GM12865 (cell line): ENCODE measurements around the gene PLXDC2.

ENCODE experiments used
- DNase-seq: peaks from one replicate; pipeline ENCODE4 v3.0.0; 2010; ENCODE audit warnings: low read depth
- H3K4me3 ChIP-seq: 2 replicates; pipeline ENCODE4 v1.5.1; 2011; ENCODE audit warnings: mild to moderate bottlenecking, low read depth, low read length, control low read depth
- CTCF ChIP-seq: IDR thresholded peaks from 2 replicates; pipeline ENCODE4 v1.5.1; 2011; ENCODE audit warnings: low read length, control low read depth, low read depth, inconsistent platforms; ENCODE audit not compliant: insufficient read depth; ENCODE audit errors: missing control alignments

PLXDC2 gene

DNA sequence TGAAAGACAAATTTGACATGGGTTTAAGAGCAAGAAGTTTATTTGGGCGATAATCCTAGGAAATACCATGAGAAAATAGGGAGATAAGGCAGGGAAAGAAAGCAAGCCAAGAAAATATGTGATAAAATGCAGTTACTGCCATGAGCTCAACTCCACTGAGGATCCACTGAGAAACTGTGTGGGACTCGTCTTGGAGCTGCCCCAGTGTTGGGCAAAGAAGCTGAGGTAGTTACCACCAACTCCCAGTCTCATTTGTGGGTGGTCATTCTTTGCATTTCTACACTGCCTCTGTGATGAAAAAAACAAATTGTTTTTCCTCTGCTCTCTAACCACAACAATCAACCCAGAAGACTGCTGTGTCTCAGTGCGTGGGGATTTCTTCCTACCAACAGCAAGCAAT is 498.2 kb downstream of the PLXDC2 start:
- DNase-seq: no peak
- TF ChIP-seq CTCF: no peak
- H3K4me3 ChIP-seq: no peak overlapping the region

DNA sequence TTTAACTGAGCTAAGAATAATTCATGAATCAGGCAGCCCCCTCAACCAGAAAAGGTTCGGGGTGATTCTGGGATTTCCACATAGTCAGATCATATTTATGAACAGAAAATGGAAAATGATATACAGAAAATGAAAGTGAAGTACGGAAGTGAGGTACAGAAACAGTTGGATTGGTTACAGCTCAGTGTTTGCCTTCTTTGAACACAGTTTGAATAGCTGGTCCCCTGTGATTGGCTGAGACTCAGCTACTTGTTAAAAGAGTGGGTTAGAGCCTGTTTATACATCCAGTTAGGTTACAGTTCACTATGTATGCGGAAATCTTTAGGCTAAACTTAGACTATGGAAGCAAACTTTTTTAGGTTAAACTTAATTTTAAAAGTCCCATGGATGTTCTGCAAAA is 511.7 kb downstream of the PLXDC2 start:
- no peak for DNase-seq
- no peak for TF ChIP-seq CTCF
- H3K4me3 ChIP-seq: no peak overlapping the region

DNA sequence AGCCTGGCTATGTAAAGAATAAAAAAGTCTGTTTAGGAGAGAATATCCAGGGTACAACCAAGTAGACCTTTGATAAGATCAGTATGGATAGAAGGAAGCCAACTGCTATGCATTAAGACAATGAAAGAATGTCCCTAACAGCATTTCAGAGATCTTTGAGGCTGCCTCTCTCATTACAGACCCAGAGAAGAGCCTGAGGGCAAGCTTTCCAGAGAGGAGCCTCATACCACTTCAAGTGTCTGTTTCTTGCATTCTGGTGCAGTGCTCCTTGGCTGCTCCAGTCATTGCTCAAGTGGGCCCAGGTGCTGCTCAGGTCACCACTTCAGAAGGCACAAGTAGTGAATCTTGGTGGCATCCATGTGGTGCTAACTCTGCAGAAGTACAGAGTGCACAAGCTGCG is 514.0 kb downstream of the PLXDC2 start:
- TF ChIP-seq CTCF: no peak
- no peak for DNase-seq
- H3K4me3 ChIP-seq: no peak overlapping the region

DNA sequence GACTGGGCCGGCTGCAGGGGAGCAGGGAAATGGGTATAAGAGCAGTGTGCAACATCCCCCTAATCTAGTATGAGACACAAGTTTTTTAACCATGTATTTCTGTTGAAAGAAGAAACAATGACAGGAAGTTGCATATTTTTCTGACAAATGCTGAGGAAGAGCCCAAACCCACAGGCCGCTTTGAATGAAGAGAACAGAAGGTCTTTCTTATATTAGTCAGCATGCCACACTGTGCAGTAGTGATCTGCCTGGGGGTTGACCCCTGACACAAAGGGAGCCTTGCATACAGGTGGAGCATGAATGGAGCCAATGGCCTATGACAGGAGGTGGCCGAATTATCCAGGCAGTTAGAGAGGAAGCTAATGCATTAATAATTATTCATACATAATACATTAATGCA is 518.3 kb downstream of the PLXDC2 start:
- DNase-seq: no peak
- H3K4me3 ChIP-seq: no peak overlapping the region
- TF ChIP-seq CTCF: no peak
